GM19193 (cell line): Measurements from ENCODE around the gene SERINC3.

Experiments
- POLR2A ChIP-seq: IDR thresholded peaks from 4 replicates; pipeline ENCODE4 v1.6.1; 2011; ENCODE audit not compliant: insufficient read depth, insufficient read length; ENCODE audit errors: extremely low read depth

The SERINC3 gene

DNA sequence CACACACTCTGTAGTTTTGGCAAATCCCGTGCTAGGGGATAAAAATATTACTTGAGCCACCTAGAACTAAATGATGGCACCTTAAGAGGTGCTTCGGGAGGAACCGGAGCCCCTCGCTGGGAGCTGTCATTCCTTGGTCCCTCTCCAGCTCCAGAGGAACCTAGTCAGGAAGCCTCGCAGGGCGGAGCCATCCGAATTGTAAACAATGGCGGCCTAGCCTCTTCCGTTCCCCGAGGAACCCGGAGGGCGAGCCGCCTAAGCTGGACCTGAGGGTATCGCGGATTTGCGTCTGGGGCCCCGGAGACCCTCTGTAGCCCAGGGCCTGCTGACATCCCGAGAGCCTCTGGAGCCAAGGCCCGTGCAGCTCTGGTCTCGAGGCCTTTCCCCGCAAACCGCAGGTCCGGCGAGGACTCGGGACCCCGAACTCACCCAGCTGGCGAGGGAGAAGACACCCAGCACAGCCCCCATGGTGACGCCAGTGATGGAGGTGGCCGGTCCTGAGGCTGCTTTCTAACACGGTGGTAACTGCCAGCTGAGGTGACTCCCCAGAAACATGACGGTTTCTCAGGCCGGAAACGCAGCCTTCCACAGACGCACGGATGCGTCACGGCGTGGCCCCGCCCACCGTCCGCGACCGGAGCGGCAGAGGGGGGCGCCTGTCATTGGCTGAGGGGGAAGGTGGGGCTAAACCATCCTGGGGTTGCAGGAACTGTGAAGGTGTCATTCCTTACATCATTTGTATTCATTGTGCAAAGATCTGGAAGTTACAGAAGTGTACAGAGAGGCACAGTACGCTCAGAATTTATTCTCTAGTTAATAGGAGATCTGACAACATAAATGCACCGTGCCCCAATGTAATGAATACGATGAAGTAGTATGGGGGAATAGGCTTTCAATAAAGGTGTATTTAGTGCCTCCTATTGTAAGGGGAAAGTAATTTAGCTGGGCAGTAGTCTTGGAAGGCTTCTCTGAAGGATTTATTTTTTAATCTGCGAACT lies at the start of gene SERINC3:
Gene SERINC3, minus strand, starts transcription at position 587 of the 998 bp plus-strand sequence. Its CDS starts 119 bp downstream, at position 468.
- peak; percentile 81 for TF ChIP-seq POLR2A

DNA sequence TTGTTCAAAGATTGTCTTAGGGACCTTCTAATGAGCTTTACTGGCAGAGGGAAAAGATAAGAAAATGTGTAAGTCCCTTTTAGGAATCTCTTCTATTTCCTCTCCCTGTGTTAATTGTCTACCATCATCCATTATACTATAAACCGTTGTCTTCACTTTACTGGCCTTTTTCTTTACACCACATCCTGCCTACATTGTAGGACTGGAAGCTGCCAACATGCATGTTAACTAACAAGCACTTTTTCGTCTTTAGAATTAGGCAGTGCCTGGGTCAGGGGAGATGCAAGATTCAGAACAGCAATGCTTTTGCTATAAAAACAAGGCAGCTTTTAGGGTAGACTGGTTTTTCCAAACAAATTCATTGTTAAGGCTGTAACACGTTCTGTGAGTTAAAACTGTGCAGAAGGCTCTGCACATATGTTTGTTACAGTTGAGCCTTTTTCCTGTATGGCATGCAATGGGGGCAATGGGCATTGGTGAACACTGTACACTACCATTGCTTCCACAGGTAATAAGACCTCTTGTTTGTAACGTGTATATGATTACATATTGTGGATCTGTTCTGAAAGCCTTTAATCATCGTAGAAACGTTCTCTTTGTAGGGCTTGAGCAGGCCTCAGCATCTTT lies 49.6 kb upstream of the SERINC3 start:
- no peak for TF ChIP-seq POLR2A

GRCh38 chr20:44570367-44570766 lies 48.5 kb upstream of the SERINC3 start:
- no peak for TF ChIP-seq POLR2A

GRCh38 chr20:44566811-44567210 lies 44.9 kb upstream of the SERINC3 start:
- no peak for TF ChIP-seq POLR2A

DNA sequence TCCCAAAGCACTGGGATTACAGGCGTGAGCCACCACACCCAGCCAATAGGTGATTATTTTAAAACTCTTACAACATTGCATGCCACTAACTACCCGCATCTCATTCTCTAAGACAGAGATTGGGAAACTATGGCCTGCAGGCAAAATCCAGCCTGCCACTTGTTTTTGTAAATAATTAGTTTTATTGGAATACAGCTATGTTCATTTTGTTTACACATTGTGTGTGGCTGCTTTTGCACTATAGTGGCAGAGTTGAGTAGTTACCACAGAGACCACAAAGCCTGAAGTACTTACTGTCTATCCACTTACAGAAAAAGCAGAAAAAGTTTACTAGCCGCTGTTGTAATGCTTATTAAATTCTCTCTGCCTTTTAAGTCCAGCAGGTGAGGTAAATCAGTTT lies 44.1 kb upstream of the SERINC3 start:
- no peak for TF ChIP-seq POLR2A

- TF ChIP-seq POLR2A = no peak
These were observed 40.0 kb upstream of the SERINC3 start for GRCh38 chr20:44561876-44562275.

DNA sequence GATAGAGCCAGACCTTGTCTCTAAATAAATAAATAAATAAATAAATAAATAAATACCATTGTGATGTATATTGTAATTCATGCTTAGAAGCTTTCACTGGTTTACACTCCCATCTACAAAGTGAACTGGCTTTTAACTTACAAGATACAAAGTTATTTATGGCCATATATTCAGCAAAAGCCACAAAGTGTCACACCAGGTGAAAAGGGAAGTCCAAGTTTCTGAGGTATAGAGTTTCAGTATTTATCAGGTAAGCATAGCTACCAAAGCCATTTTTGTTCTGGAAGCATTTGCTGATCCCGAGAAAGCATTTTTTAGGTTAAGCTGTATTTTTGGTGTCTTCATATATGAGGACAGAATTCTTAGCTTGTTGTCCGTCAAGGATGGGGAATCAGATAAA lies 38.4 kb upstream of the SERINC3 start:
- TF ChIP-seq POLR2A = no peak

- TF ChIP-seq POLR2A = no peak
These were observed 37.4 kb upstream of the SERINC3 start for GRCh38 chr20:44559302-44559701.

- TF ChIP-seq POLR2A = no peak
These were observed 31.4 kb upstream of the SERINC3 start for GRCh38 chr20:44552950-44553908.

- TF ChIP-seq POLR2A = no peak
These were observed 30.7 kb upstream of the SERINC3 start for GRCh38 chr20:44552568-44552949.

DNA sequence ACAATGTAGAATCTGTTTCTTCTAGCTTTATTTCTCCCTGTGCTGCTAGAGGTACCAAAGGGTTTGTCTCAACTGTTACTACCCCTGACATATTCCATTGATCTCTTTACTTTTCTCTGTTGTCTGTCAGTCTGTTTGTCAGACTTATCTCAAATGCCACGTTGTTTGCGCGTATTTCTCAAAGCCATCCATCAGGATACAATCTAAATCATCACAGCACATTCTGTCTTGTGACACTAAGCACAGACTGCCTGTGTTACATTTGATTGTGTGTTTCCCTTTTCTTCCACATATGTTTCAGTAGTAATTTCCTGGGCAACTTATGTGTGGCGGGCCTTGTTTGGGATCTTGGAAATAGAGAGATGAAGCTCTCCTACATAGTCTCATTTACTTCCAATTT lies 30.2 kb upstream of the SERINC3 start:
- no peak for TF ChIP-seq POLR2A

DNA sequence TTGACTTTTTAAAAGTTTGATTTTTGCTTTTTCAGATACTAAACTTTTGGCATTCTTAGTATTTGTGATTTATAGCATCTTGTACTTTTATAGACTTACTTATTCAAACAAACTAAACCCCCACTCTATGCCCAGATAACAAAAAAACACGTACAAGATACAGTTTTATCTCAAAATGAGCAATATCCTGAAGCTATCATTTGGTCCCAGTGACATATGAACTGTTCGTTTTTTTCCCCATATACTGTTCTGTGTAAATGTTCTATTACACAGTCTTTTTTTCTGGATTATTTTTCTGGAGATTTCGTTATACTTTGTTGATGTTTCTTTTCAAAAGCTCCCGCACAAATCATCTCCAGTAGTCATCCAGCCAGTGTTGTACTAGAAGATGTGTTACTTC lies 27.3 kb upstream of the SERINC3 start:
- TF ChIP-seq POLR2A = no peak

- no peak for TF ChIP-seq POLR2A
These were observed 25.5 kb upstream of the SERINC3 start for GRCh38 chr20:44547419-44547818.

GRCh38 chr20:44544263-44544662 lies 22.4 kb upstream of the SERINC3 start:
- TF ChIP-seq POLR2A = no peak

DNA sequence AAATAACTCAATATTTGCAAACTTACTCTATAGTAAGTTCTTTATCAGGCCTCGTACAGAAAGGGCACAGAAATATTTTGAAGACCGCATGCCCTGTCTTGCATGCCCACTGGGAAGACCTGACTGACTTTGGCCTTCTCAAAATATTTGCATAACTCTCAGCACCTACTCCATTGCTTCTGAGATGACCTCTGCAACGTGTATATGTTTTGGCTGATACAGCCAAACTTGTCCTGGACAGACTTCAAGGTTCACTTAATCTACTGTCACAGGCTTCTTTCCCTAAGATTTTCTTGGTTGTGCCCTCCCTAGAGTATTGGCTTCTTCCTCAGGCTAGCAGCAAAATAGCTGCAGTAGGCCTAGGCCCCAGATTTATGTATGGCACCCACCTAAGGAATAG lies 21.5 kb upstream of the SERINC3 start:
- no peak for TF ChIP-seq POLR2A
